Suprapubic skin (tissue), 4 donors: Measurements from ENCODE around the gene MTF1. TPM values are rescaled to one million over a fixed set of nuclear protein-coding genes. Genes with fewer than 3 reads are reported as not detected.

Experiments
- DNase-seq, 2 donors: peaks; one replicate each; pipeline ENCODE4 v3.0.0-alpha.2; 2019; ENCODE audit warnings: low spot score in 2 of 2
- H3K27ac ChIP-seq: fragments of 200-600 bp; sonication (generic); one replicate; pipeline ENCODE4 v1.5.1; 2019
- H3K27me3 ChIP-seq: fragments of 200-600 bp; sonication (generic); one replicate; pipeline ENCODE4 v1.5.1; 2019
- H3K36me3 ChIP-seq: fragments of 200-600 bp; sonication (generic); one replicate; pipeline ENCODE4 v1.5.1; 2019
- H3K4me1 ChIP-seq: fragments of 200-600 bp; sonication (generic); one replicate; pipeline ENCODE4 v1.5.1; 2019
- H3K4me3 ChIP-seq: fragments of 200-600 bp; sonication (generic); one replicate; pipeline ENCODE4 v1.5.1; 2019; ENCODE audit warnings: mild to moderate bottlenecking
- H3K9me3 ChIP-seq: fragments of 200-600 bp; sonication (generic); one replicate; pipeline ENCODE4 v1.5.1; 2019
- EP300 ChIP-seq: sonication (generic); formaldehyde crosslinking; IDR thresholded peaks from one replicate; pipeline ENCODE4 v1.6.1; 2017; ENCODE audit warnings: antibody characterized with exemption
- POLR2A ChIP-seq, 2 donors: fragments of 450-650 bp; IDR thresholded peaks; one replicate each; pipeline ENCODE4 v1.6.1; 2017; ENCODE audit warnings: antibody characterized with exemption in 2 of 2, mild to moderate bottlenecking in 2 of 2, moderate library complexity in 2 of 2
- POLR2AphosphoS5 ChIP-seq, 3 donors: sonication (generic); formaldehyde crosslinking; IDR thresholded peaks; one replicate each; pipeline ENCODE4 v1.6.1; 2017; ENCODE audit warnings: antibody characterized with exemption in 3 of 3
- WGBS: methylation state at CpG from one replicate; pipeline ENCODE4 v1.1.5; 2018; 5-methylcytosine and 5-hydroxymethylcytosine counted together
- total RNA-seq, 4 donors: library from RNA; depleted of rRNA; stranded (reverse); fragments of >200 nt; gene quantifications; one replicate each; pipeline ENCODE4 v1.1.0, GENCODE V29; 2016
- TF ChIP-seq, protein P1 (sequence below), 2 donors: fragments of 200-600 bp in 1 of 2; fragments of 450-650 bp in 1 of 2; sonication (generic) in 1 of 2; IDR thresholded peaks; one replicate each; pipeline ENCODE4 v1.5.1; 2016 to 2019; ENCODE audit warnings: antibody characterized with exemption in 2 of 2, mild to moderate bottlenecking in 1 of 2, moderate library complexity in 1 of 2

The MTF1 gene
- total RNA-seq, 4 donors from 2014 or later, result 8.8 to 13.5 (median 11.2) TPM

DNA sequence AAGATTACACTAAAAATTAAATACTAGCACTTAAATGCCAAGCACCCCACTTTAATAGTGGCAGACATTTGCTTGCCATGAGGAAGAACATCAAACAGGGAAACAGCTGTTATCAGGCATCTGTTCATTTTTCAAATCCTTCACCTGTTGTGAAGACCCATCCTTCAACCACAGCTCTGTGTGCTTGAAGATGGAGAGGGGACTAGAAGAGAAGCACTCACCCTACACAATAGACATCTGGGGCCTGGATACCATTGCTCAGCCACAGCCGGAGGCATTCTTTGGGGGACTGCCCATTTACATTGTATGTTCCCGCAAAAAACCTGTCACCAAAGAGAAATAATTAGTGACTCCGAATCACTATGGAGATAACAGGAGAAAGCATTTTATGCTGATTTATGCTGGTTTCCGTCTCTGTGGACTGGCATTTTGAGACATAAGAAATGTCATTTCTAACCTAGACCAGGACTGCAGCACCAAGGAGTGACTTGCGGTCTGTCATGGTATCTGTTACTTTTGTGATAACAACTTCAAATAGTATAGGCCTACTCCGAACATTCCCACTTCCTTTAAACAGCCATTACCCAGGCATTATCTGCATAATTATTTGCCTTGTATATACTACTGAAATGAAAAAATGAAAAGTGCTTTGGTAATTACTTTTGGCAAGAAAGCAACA lies 28.8 kb upstream of the MTF1 start:
- H3K9me3 ChIP-seq, result no peaks in the 10 kb centered on the region
- no peak overlapping the region for H3K4me3 ChIP-seq
- H3K27me3 ChIP-seq, result no peaks in the 10 kb centered on the region
- no peak overlapping the region for H3K27ac ChIP-seq
- H3K36me3 ChIP-seq, result peaks cover 72% of the 10 kb centered on the region
- WGBS, result 94% methylated on average over 6 of the region's 6 CpGs
- TF ChIP-seq POLR2AphosphoS5 (IDR thresholded peaks at IDR 0.05) (no peak), EP300 (no peak), POLR2A (IDR thresholded peaks at IDR 0.05) (no peak)
- TF ChIP-seq, protein P1, sequence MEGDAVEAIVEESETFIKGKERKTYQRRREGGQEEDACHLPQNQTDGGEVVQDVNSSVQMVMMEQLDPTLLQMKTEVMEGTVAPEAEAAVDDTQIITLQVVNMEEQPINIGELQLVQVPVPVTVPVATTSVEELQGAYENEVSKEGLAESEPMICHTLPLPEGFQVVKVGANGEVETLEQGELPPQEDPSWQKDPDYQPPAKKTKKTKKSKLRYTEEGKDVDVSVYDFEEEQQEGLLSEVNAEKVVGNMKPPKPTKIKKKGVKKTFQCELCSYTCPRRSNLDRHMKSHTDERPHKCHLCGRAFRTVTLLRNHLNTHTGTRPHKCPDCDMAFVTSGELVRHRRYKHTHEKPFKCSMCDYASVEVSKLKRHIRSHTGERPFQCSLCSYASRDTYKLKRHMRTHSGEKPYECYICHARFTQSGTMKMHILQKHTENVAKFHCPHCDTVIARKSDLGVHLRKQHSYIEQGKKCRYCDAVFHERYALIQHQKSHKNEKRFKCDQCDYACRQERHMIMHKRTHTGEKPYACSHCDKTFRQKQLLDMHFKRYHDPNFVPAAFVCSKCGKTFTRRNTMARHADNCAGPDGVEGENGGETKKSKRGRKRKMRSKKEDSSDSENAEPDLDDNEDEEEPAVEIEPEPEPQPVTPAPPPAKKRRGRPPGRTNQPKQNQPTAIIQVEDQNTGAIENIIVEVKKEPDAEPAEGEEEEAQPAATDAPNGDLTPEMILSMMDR (IDR thresholded peaks at IDR 0.05), result no peak
- H3K4me1 ChIP-seq, result no peaks in the 10 kb centered on the region
- peak in 1 of 2 donors; percentile 4 for DNase-seq

- 84% methylated on average over 3 of the region's 3 CpGs for WGBS
- no peaks in the 10 kb centered on the region for H3K9me3 ChIP-seq
- TF ChIP-seq, protein P1 (IDR thresholded peaks at IDR 0.05), result no peak
- no peak for TF ChIP-seq POLR2A (IDR thresholded peaks at IDR 0.05)
- TF ChIP-seq POLR2AphosphoS5 (IDR thresholded peaks at IDR 0.05), result no peak
- TF ChIP-seq EP300, result no peak
- H3K27ac ChIP-seq, result no peak overlapping the region
- H3K27me3 ChIP-seq, result no peaks in the 10 kb centered on the region
- H3K4me3 ChIP-seq, result no peak overlapping the region
- H3K36me3 ChIP-seq, result peaks cover 99% of the 10 kb centered on the region
- H3K4me1 ChIP-seq, result no peaks in the 10 kb centered on the region
- DNase-seq, result no peak
Measured at GRCh38 chr1:37884145-37884544, 24.8 kb upstream of the MTF1 start.

DNA sequence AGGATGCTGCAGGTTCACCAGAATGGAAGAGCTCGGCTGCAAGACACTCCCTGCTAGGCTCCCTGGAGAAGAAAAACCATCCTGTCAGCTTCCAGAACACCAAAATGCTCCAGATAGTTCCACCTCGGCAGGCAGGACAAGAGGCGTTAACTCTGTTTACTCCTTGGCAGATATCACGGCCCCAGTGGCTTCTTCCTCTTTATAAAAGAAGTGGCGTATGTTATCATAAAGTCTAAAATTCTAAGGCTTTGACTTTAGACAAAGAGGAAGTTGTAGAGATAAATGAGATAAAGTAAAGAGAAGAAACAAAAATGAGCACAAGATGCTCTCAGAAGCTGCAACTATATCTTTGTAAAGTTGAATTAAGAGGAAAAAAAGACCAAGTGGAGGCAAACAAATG lies 24.3 kb upstream of the MTF1 start:
- WGBS, result 83% methylated on average over 5 of the region's 5 CpGs
- Histone ChIP-seq H3K36me3 (peaks cover 99% of the 10 kb centered on the region), H3K27ac (no peak overlapping the region), H3K4me1 (no peaks in the 10 kb centered on the region), H3K9me3 (no peaks in the 10 kb centered on the region), H3K27me3 (no peaks in the 10 kb centered on the region), H3K4me3 (no peak overlapping the region)
- peak in 1 of 2 donors; percentile 4 for DNase-seq
- TF ChIP-seq POLR2AphosphoS5 (IDR thresholded peaks at IDR 0.05) (no peak), POLR2A (IDR thresholded peaks at IDR 0.05) (no peak), EP300 (no peak)
- TF ChIP-seq, protein P1 (IDR thresholded peaks at IDR 0.05), result no peak

- DNase-seq, result no peak
- no peak overlapping the region for H3K27ac ChIP-seq
- H3K27me3 ChIP-seq, result no peaks in the 10 kb centered on the region
- H3K4me3 ChIP-seq, result no peak overlapping the region
- H3K36me3 ChIP-seq, result peaks cover 95% of the 10 kb centered on the region
- no peaks in the 10 kb centered on the region for H3K4me1 ChIP-seq
- no peak for TF ChIP-seq EP300
- TF ChIP-seq, protein P1 (IDR thresholded peaks at IDR 0.05), result no peak
- TF ChIP-seq POLR2A (IDR thresholded peaks at IDR 0.05), result no peak
- no peak for TF ChIP-seq POLR2AphosphoS5 (IDR thresholded peaks at IDR 0.05)
- 91% methylated on average over 4 of the region's 4 CpGs for WGBS
- H3K9me3 ChIP-seq, result no peaks in the 10 kb centered on the region
Measured at GRCh38 chr1:37879865-37880264, 20.5 kb upstream of the MTF1 start.

DNA sequence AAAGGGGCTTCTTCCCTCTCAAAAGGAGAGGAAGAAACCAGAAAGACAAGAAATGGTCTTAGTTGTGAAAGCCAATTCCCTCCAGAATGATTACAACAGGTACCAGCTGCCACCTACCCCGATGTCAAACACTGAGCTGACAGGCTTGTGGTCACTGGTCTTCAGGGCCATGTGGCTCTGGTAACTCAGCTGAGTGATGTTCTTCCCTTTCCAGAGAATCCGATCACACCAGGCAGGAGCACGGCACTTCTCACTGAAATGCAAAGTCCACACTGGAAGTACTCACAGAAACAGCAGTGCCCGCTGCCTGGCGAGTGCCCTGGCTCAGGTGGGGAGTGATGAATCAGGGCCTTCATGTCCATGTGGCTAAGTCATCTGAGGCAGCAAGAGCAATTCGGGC lies 18.7 kb upstream of the MTF1 start:
- DNase-seq, result no peak
- H3K4me1 ChIP-seq, result no peaks in the 10 kb centered on the region
- no peak overlapping the region for H3K4me3 ChIP-seq
- peaks cover 96% of the 10 kb centered on the region for H3K36me3 ChIP-seq
- H3K27me3 ChIP-seq, result no peaks in the 10 kb centered on the region
- 88% methylated on average over 6 of the region's 6 CpGs for WGBS
- TF ChIP-seq POLR2AphosphoS5 (IDR thresholded peaks at IDR 0.05) (no peak), EP300 (no peak), POLR2A (IDR thresholded peaks at IDR 0.05) (no peak)
- TF ChIP-seq, protein P1 (IDR thresholded peaks at IDR 0.05), result no peak
- H3K27ac ChIP-seq, result no peak overlapping the region
- H3K9me3 ChIP-seq, result no peaks in the 10 kb centered on the region
